Stimulated activated CD4-positive, alpha-beta T cell treated with anti-CD3 and anti-CD28 coated beads, Interleukin-1b, Interleukin-23, amount 100 ng/mL, for 1 hour (primary cell): ENCODE results near the gene GALNT17.
A peak's percentile ranks its signal among the peaks of the same experiment; 100 is the strongest.

Source experiments
- DNase-seq, 2 donors: peaks; one replicate each; pipeline ENCODE4 v3.0.0-alpha.2; 2020; ENCODE audit warnings: low read depth in 2 of 2

Gene GALNT17

GRCh38 chr7:71687831-71688599 lies 556.1 kb downstream of the GALNT17 start:
- no peak for DNase-seq

GRCh38 chr7:71691538-71691937 lies 559.6 kb downstream of the GALNT17 start:
- no peak for DNase-seq

GRCh38 chr7:71694665-71695064 lies 562.7 kb downstream of the GALNT17 start:
- DNase-seq, result no peak

- no peak for DNase-seq
Measured at GRCh38 chr7:71695186-71695585, 563.2 kb downstream of the GALNT17 start.

- no peak for DNase-seq
Measured at GRCh38 chr7:71696511-71696910, 564.6 kb downstream of the GALNT17 start.

- no peak for DNase-seq
Measured at GRCh38 chr7:71697400-71697799, 565.5 kb downstream of the GALNT17 start.

GRCh38 chr7:71705217-71705616 lies 573.3 kb downstream of the GALNT17 start:
- no peak for DNase-seq

GRCh38 chr7:71705901-71706596 lies 574.1 kb downstream of the GALNT17 start:
- DNase-seq, result no peak

- no peak for DNase-seq
Measured at GRCh38 chr7:71706597-71706975, 574.6 kb downstream of the GALNT17 start.

GRCh38 chr7:71707041-71707440 lies 575.1 kb downstream of the GALNT17 start:
- no peak for DNase-seq

GRCh38 chr7:71708710-71709109 lies 576.8 kb downstream of the GALNT17 start:
- DNase-seq, result no peak

GRCh38 chr7:71710442-71710841 lies 578.5 kb downstream of the GALNT17 start:
- DNase-seq, result no peak

- no peak for DNase-seq
Measured at GRCh38 chr7:71712653-71713180, 580.8 kb downstream of the GALNT17 start.

- DNase-seq, result no peak
Measured at GRCh38 chr7:71716690-71717089, 584.7 kb downstream of the GALNT17 start.

GRCh38 chr7:71718563-71718962 lies 586.6 kb downstream of the GALNT17 start:
- no peak for DNase-seq

- DNase-seq, result no peak
Measured at GRCh38 chr7:71721742-71722141, 589.8 kb downstream of the GALNT17 start.

GRCh38 chr7:71723859-71724258 lies 591.9 kb downstream of the GALNT17 start:
- no peak for DNase-seq

- no peak for DNase-seq
Measured at GRCh38 chr7:71727347-71727746, 595.4 kb downstream of the GALNT17 start.

GRCh38 chr7:71731740-71732139 lies 599.8 kb downstream of the GALNT17 start:
- DNase-seq, result no peak

- DNase-seq, result peak; percentile 7 to 31
Measured at GRCh38 chr7:71733107-71733870, 601.3 kb downstream of the GALNT17 start.

GRCh38 chr7:71735961-71736556 lies 604.1 kb downstream of the GALNT17 start:
- peak in 1 of 2 donors; percentile 10 for DNase-seq
